NCI-H1105 (cell line): ENCODE results near the gene SEMA3C.

Experiments used
- DNase-seq: peaks from one replicate; lab custom pipeline; 2025; lab: John Stamatoyannopoulos, UW

SEMA3C gene

GRCh38 chr7:80848841-80849240 is 70.0 kb downstream of the SEMA3C start:
- no peak for DNase-seq

- DNase-seq = no peak
Observed at GRCh38 chr7:80847895-80848294, 71.0 kb downstream of the SEMA3C start.

GRCh38 chr7:80847027-80847426 is 71.8 kb downstream of the SEMA3C start:
- DNase-seq = no peak

DNA sequence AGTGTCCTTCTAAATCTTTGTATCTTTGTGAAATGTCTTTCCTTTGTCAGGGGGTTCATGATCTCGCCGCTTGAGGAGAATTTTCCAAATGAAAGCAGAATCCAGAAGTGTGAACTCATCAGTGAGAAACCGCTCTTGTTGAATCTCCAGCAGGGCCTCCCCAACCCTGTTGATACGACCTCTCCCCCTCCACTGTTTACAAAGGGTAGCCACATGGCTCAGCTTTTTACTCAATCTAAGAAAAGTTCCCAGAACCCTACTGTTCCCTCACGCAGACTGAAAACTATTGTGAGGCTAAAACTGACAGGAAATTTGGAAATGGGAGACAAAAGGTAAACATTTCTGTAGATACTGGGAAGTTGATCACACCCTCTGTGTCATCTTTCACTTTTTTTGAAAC is 73.9 kb downstream of the SEMA3C start:
- DNase-seq = no peak

DNA sequence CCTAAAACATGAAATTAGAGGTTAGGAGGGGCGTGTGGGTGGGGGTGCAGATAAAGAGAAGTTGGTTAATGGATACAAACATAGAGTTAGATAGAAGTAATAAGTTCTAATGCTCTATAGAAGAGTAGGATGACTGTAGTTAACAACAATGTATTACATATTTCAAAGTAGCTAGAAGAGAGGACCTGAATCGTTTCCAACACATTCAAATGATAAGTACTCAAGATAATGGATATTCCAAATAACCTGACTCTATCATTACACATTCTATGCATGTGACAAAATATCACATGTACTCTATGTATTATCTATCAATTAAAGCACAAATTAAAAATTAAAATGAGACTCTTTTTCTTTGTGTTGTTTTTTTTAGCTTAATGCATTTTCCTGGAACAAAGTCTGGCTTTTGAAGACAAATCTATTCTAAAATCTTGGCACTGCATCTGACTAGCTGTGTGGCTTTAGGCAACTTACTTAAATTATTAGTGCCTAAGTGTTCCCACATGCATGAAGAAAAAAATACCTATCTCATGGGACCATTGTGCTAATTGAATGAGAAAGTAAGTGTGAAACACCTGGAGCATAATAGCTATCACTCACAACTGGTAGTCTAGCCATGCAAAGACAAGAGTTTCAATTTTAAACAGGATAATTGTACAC is 75.7 kb downstream of the SEMA3C start:
- DNase-seq = peak; percentile 75

DNA sequence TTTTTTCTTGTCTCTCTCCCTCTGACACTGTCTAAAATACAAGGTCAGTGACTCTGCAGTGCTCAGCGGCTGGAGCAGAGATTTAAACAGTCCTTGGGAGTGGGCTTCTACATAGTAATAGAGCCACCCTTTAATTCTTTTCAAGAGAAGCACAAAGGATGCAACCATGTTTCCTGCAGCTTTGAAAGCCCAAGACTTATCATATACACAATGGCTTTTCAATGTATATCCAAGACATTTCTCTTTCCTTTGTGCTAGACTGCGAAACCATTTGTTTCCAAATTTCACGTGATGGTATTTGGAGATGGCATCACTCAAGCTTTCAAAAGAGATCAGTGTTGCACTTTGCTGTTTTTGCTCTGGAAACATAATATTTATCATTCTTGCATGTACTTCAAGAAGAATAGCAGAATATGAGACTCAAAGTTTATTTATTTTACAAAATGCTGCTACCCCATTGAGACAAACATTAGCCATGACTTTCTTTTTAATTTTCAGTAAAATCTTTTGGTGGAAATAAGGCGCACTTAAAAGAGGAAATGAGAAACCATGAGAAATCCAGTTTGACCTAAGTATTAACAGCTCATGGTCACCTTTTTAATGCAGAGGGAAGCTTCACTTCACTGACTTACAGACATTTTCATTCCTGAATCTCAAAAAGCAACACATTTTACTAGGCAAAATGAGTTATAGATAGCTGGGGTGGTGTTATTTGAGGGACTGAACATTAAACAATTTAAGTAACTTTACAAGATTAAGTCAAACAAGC is 76.6 kb downstream of the SEMA3C start:
- DNase-seq = no peak

- no peak for DNase-seq
Observed at GRCh38 chr7:80841423-80841955, 77.4 kb downstream of the SEMA3C start.

DNA sequence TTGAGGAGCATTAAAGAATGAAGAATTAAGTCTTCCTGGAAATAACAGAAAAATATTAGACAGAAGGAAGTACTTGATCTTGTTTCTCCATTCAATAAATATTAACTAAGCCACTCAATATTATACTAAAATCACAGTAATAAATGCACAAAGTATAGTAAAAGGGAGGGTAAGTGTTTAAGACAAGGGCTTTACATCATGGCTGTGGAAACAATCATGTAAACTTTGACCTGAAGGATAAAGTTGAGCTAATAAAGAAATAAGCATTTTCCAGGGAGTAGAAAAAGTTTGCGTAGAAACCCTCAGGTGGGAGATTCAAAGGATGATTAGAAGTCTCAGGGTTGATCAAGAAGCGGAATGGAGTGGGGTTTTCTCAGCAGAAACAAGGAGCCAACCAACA is 78.2 kb downstream of the SEMA3C start:
- no peak for DNase-seq

GRCh38 chr7:80839855-80840254 is 79.0 kb downstream of the SEMA3C start:
- DNase-seq = no peak

GRCh38 chr7:80838643-80839042 is 80.2 kb downstream of the SEMA3C start:
- DNase-seq = no peak

- DNase-seq = no peak
Observed at GRCh38 chr7:80837345-80837744, 81.5 kb downstream of the SEMA3C start.

DNA sequence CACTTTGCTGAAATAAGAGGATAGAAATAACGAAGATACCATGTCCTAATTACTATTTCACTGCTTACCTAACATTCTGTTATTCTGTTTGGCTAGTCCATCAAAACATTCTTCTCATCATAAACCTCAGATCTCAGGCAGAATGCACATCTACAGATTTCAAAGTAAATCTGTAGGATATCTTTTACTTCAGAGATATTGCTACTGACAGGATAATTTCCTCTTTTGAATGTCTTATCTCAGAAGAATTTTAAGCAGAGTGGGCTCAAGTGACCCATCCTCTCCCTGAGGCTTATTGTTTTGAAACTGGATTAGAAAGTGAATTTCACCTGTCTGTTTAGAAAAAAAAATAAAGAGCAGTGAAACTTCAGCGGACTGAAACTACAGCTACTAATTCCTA is 83.6 kb downstream of the SEMA3C start:
- DNase-seq = no peak

GRCh38 chr7:80833289-80834268 is 85.3 kb downstream of the SEMA3C start:
- peak; percentile 15 for DNase-seq

GRCh38 chr7:80832006-80832405 is 86.8 kb downstream of the SEMA3C start:
- no peak for DNase-seq

GRCh38 chr7:80830584-80831285 is 88.1 kb downstream of the SEMA3C start:
- DNase-seq = no peak

DNA sequence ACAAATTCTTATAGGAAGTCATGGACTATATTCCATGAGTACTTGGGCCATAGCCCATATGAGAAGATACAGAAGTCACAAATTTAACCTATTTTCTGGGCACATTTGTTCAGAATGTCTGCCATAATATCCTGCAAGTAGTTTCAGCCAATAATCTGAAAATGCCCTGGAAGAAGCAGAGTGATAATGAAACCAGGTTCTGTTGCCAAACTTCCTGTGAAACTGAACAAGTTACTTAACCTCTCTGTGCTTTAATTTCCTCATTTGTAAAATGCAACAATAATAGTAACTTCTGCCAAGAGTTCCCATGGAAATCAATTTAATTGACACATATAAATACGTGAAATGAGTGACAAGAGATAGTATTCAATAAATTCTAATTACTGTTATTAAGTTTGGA is 88.8 kb downstream of the SEMA3C start:
- no peak for DNase-seq

- no peak for DNase-seq
Observed at GRCh38 chr7:80829527-80829926, 89.3 kb downstream of the SEMA3C start.

DNA sequence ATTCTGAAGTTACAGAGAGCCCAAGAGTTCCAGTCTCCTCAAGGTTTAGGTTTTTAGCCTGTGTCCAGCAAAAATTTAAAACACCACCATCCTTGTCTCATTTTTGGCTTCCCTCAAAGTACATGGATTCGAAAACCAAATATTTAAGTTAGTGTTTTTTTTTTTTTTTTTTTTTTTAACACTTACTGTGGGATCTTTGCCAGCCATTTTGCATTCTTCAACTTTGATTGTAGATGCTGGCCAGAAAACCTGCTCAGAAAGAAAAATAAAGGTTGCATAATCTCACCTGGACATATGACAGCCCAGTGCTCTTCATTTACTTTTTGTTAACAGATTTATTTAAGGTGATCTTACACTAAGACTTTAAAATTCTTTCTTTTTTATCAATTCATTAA is 91.6 kb downstream of the SEMA3C start:
- no peak for DNase-seq

GRCh38 chr7:80826520-80827238 is 92.2 kb downstream of the SEMA3C start:
- DNase-seq = no peak

DNA sequence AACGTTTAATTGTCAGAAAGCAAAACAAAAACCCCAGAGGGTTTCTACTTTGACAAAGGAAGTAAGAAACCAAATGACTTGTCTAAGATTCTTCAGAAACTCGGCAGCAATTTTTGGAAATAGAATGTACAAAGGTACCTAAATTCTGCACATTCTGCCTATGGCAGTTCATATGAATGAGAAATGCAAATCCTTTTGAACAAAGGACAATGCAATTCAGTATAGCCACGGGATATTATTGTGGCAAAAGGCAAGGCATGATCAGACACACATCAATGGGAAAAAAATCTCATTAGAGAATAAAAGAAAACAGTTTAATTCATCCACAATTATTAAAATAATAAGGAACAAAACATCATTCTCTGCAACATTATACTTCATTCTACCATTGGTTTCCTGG is 93.4 kb downstream of the SEMA3C start:
- no peak for DNase-seq

- DNase-seq = no peak
Observed at GRCh38 chr7:80824253-80824652, 94.6 kb downstream of the SEMA3C start.
